HepG2 (cell line): ENCODE data around the gene GPC6. TPM values are rescaled to one million over a fixed set of nuclear protein-coding genes. Genes with fewer than 3 reads are reported as not detected.

Source experiments
- ATAC-seq: fragments of 200-7000 bp; cut with Tn5 transposase; 3 replicates; pipeline ENCODE4 v1.9.1; 2020; ENCODE audit warnings: mild to moderate bottlenecking, moderate library complexity
- BruUV-seq: library from RNA; stranded (reverse); fragments of 400-500 nt; replicated peaks from 2 replicates; lab custom pipeline; 2021; lab: Mats Ljungman, UMichigan
- CTCF ChIA-PET: fragments of 300-600 bp; formaldehyde crosslinking; extraction: SDS; loops from one replicate; lab custom pipeline; 2021; ENCODE audit warnings: low total read pairs, inconsistent platforms, low intra/inter-chr PET ratio; lab: Yijun Ruan, JAX
- POLR2A ChIA-PET: fragments of 350-600 bp; sonication (Branson Sonifier 250); formaldehyde crosslinking; loops from one replicate; lab custom pipeline; 2020; ENCODE audit warnings: antibody characterized with exemption, inconsistent platforms; lab: Yijun Ruan, JAX
- DNase-seq: peaks from one replicate; pipeline ENCODE4 v3.0.0-alpha.2; 2015; ENCODE audit warnings: low spot score
- FAIRE-seq: peaks from 3 replicates; lab custom pipeline; 2011; peaks lifted over from hg19 to GRCh38; lab: Jason Lieb, UNC
- H2AFZ ChIP-seq: one replicate; pipeline ENCODE4 v1.6.1; 2011; ENCODE audit warnings: low read length, inconsistent platforms
- H3K27ac ChIP-seq: fragments of 300-600 bp; 3 replicates; pipeline ENCODE4 v1.8.0; 2011; ENCODE audit warnings: mixed run types, mild to moderate bottlenecking, mixed read lengths, low read length, inconsistent platforms; ENCODE audit not compliant: insufficient read depth; ENCODE audit errors: extremely low read length
- H3K27me3 ChIP-seq, 2 experiments: fragments of 200-600 bp in 1 of 2; 2 replicates in 1 of 2; 3 replicates in 1 of 2; pipeline versions ENCODE4 v1.6.0 to v1.8.0; 2011; ENCODE audit warnings: low read length in 2 of 2, mild to moderate bottlenecking in 2 of 2, moderate library complexity in 2 of 2, inconsistent platforms in 1 of 2; ENCODE audit not compliant: insufficient read depth in 2 of 2, control insufficient read depth in 1 of 2
- H3K36me3 ChIP-seq, 2 experiments: fragments of 200-600 bp in 1 of 2; replicated peaks in 1 of 2; 2 replicates in 1 of 2; 3 replicates in 1 of 2; pipeline versions ENCODE4 v1.5.1 to v1.8.0; 2011; ENCODE audit warnings: low read length in 2 of 2, inconsistent platforms in 1 of 2; ENCODE audit not compliant: insufficient read depth in 2 of 2, control insufficient read depth in 1 of 2
- H3K4me1 ChIP-seq: 2 replicates; pipeline ENCODE4 v1.5.1; 2012; ENCODE audit warnings: low read length, inconsistent platforms; ENCODE audit not compliant: insufficient read depth
- H3K4me2 ChIP-seq: 2 replicates; pipeline ENCODE4 v1.6.0; 2011; ENCODE audit warnings: low read depth, low read length, inconsistent platforms
- H3K4me3 ChIP-seq, 3 experiments: fragments of 200-600 bp in 1 of 3; sonication (generic), shearing (Covaris generic) in 1 of 3; replicated peaks in 1 of 3; 2 replicates each; pipeline ENCODE4 v1.5.1; 2011 to 2016; ENCODE audit warnings: low read length in 3 of 3, inconsistent platforms in 2 of 3, low read depth in 2 of 3, mild to moderate bottlenecking in 2 of 3, control low read depth in 1 of 3, mixed read lengths in 1 of 3; ENCODE audit not compliant: insufficient read depth in 1 of 3
- H3K79me2 ChIP-seq: one replicate; pipeline ENCODE4 v1.6.1; 2011; ENCODE audit warnings: low read length, inconsistent platforms; ENCODE audit not compliant: insufficient read depth
- H3K9ac ChIP-seq: 2 replicates; pipeline ENCODE4 v1.6.0; 2011; ENCODE audit warnings: mild to moderate bottlenecking, low read depth, low read length, inconsistent platforms; ENCODE audit not compliant: insufficient read depth
- H3K9me3 ChIP-seq: 2 replicates; pipeline ENCODE4 v1.5.1; 2012; ENCODE audit warnings: mild to moderate bottlenecking, low read length
- H4K20me1 ChIP-seq: 2 replicates; pipeline ENCODE4 v1.6.0; 2011; ENCODE audit warnings: inconsistent platforms, mild to moderate bottlenecking, low read length, moderate library complexity; ENCODE audit not compliant: insufficient read depth
- AKAP8 ChIP-seq: sonication (generic); formaldehyde crosslinking; IDR thresholded peaks from 2 replicates; pipeline ENCODE4 v1.5.1; 2020; ENCODE audit warnings: mild to moderate bottlenecking, missing genetic modification reagents
- CEBPZ ChIP-seq: IDR thresholded peaks from 2 replicates; pipeline ENCODE4 v1.6.1; 2012; ENCODE audit warnings: low read length, improper control_type of control experiment
- NFYC ChIP-seq: IDR thresholded peaks from 2 replicates; pipeline ENCODE4 v1.6.1; 2016; ENCODE audit warnings: missing genetic modification reagents, missing compliant biosample characterization
- RFXANK ChIP-seq: IDR thresholded peaks from 2 replicates; pipeline ENCODE4 v1.6.1; 2016
- RNF2 ChIP-seq: fragments of 450-650 bp; conservative IDR thresholded peaks from 2 replicates; pipeline ENCODE4 v1.6.1; 2016; ENCODE audit warnings: low read depth
- ZFP90 ChIP-seq: sonication (generic); formaldehyde crosslinking; IDR thresholded peaks from 2 replicates; pipeline ENCODE4 v1.8.0; 2022; ENCODE audit warnings: missing genetic modification reagents, mild to moderate bottlenecking, inconsistent platforms, borderline replicate concordance
- ZNF580 ChIP-seq: IDR thresholded peaks from 2 replicates; pipeline ENCODE4 v1.6.1; 2016; ENCODE audit warnings: low read depth, borderline replicate concordance
- ZNF703 ChIP-seq: sonication (generic); formaldehyde crosslinking; IDR thresholded peaks from 2 replicates; pipeline ENCODE4 v1.5.1; 2020; ENCODE audit warnings: missing genetic modification reagents, mild to moderate bottlenecking, moderate library complexity, borderline replicate concordance
- ZNF879 ChIP-seq: sonication (generic); formaldehyde crosslinking; IDR thresholded peaks from 2 replicates; pipeline ENCODE4 v1.8.1; 2023; ENCODE audit warnings: missing genetic modification reagents
- ZZZ3 ChIP-seq: sonication (generic); formaldehyde crosslinking; IDR thresholded peaks from 2 replicates; pipeline ENCODE4 v1.4.0; 2020; ENCODE audit warnings: missing genetic modification reagents, mild to moderate bottlenecking, borderline replicate concordance
- WGBS: methylation state at CpG from one replicate; pipeline ENCODE4 v1.1.6; 2017; ENCODE audit warnings: low lambda C conversion rate; 5-methylcytosine and 5-hydroxymethylcytosine counted together
- in situ Hi-C: cut with HindIII; loops from 2 replicates; pipeline ENCODE4 v1.10.0; 2017; ENCODE audit warnings: low pct_unique_long_range_greater_than_20kb; ENCODE audit not compliant: extremely low pct_ligation_motif_present
- intact Hi-C: fragments of 100-400 bp; cut with micrococcal nuclease; formaldehyde crosslinking; loops from one replicate; pipeline ENCODE4 v1.10.0; 2022; ENCODE audit not compliant: unreplicated experiment
- polyA plus RNA-seq, 8 experiments: library from polyadenylated mRNA; depleted of rRNA in 3 of 8; stranded (reverse) in 7 of 8; unstranded in 1 of 8; fragments of >200 nt; fragmentation: Illumina TruSeq in 4 of 8; extraction: Trizol in 4 of 8; gene quantifications; 2 replicates each; pipeline versions ENCODE4 v1.2.1 to v1.2.3, GENCODE V29; 2011 to 2016; ENCODE audit warnings: low read depth in 4 of 8, missing spikeins in 1 of 8, mixed read lengths in 1 of 8; ENCODE audit not compliant: insufficient read depth in 1 of 8
- total RNA-seq, 5 experiments: library from RNA; depleted of rRNA; stranded (reverse); fragments of >200 nt; fragmentation: Illumina TruSeq; extraction: Trizol; gene quantifications; 2 replicates each; pipeline ENCODE4 v1.2.3, GENCODE V29; 2016; ENCODE audit warnings: low read depth in 1 of 5

Gene GPC6
- total and polyA plus RNA-seq, 2 of the 13 experiments (the other 11 are each of a cell fraction or from before 2014, with no cell fraction given) = 24.5 to 33.9 TPM

GRCh38 chr13:94157705-94158218, 931.2 kb downstream of the GPC6 start:
- FAIRE-seq (no peak), DNase-seq (no peak), ATAC-seq (no peak)
- H3K4me1 ChIP-seq = peaks cover 6% of the 10 kb centered on the region; the same call in 1 of the 2 replicates
- H3K9ac ChIP-seq = no peak overlapping the region
- H3K36me3 ChIP-seq = no peaks in the 10 kb centered on the region; a peak in 1 of 5 replicates
- no peak overlapping the region for H3K4me2 ChIP-seq
- no peaks in the 10 kb centered on the region for H3K79me2 ChIP-seq
- no peak overlapping the region for H3K27ac ChIP-seq
- WGBS = 89% methylated on average over 2 of the region's 2 CpGs
- intact Hi-C loops = loop anchor here (5.0 kb wide), 1 partner anchor 255 kb away; no protein-coding TSS in a partner anchor
- in situ Hi-C loops = no loop called here
- no peak overlapping the region for H2AFZ ChIP-seq
- no peak overlapping the region for H3K4me3 ChIP-seq
- ChIA-PET POLR2A (no interaction called here), CTCF (no interaction called here)
- H3K9me3 ChIP-seq = peaks cover 5% of the 10 kb centered on the region; the same call in 1 of the 2 replicates
- BruUV-seq = no TSS peak
- TF ChIP-seq ZNF580 (no peak), ZZZ3 (no peak), RFXANK (CRISPR knock-in tag) (no peak), CEBPZ (no peak), ZNF879 (CRISPR knock-in tag) (no peak), ZNF703 (CRISPR knock-in tag) (no peak), NFYC (no peak), RNF2 (no peak), AKAP8 (no peak), ZFP90 (no peak)
- no peaks in the 10 kb centered on the region for H4K20me1 ChIP-seq
- H3K27me3 ChIP-seq = no peaks in the 10 kb centered on the region
